ENCODE data around the gene SNX9.

The SNX9 gene

GRCh38 chr6:157943964-157944283, 120.9 kb downstream of the SNX9 start:
- no peak overlapping the region for H3K4me3 ChIP-seq (ENCODE audit: low read depth, low read length)
- no peaks in the 10 kb centered on the region for H3K4me1 ChIP-seq (ENCODE audit: control insufficient read depth, insufficient read depth, low read length)
- TF ChIP-seq PATZ1 (tag by site-specific recombination; IDR thresholded peaks at IDR 0.05): no peak
- no peak for TF ChIP-seq ZSCAN18 (tag by site-specific recombination; IDR thresholded peaks at IDR 0.05)
- no peak for TF ChIP-seq ZNF335 (tag by site-specific recombination; conservative IDR thresholded peaks at IDR 0.05)
- TF ChIP-seq ZNF830 (tag by site-specific recombination; IDR thresholded peaks at IDR 0.05; ENCODE audit: low read depth): no peak
- no peak for TF ChIP-seq KLF17 (tag by site-specific recombination; IDR thresholded peaks at IDR 0.05)
- no peak for TF ChIP-seq PRDM6 (tag by site-specific recombination; IDR thresholded peaks at IDR 0.05)
- no peak for TF ChIP-seq ZNF585B (tag by site-specific recombination; IDR thresholded peaks at IDR 0.05)
- no peak for TF ChIP-seq ZNF223 (tag by site-specific recombination; IDR thresholded peaks at IDR 0.05)
- TF ChIP-seq ZNF26 (tag by site-specific recombination; IDR thresholded peaks at IDR 0.05): no peak
- no peak for TF ChIP-seq KLF8 (tag by site-specific recombination; IDR thresholded peaks at IDR 0.05)
- TF ChIP-seq ZNF791 (tag by site-specific recombination; IDR thresholded peaks at IDR 0.05): no peak
- TF ChIP-seq OVOL3 (tag by site-specific recombination; IDR thresholded peaks at IDR 0.05): no peak
- TF ChIP-seq ZNF707 (tag by site-specific recombination; IDR thresholded peaks at IDR 0.05): no peak
- TF ChIP-seq ZNF623 (tag by site-specific recombination; IDR thresholded peaks at IDR 0.05): no peak
- H3K27ac ChIP-seq (ENCODE audit: extremely low read depth, low read depth, low read length): no peak overlapping the region
- POLR2A ChIA-PET: no interaction called here
- CTCF ChIA-PET: no interaction called here
- H3K36me3 ChIP-seq (ENCODE audit: control insufficient read depth in 2 of 2, insufficient read depth in 1 of 2, low read length in 2 of 2): peaks cover 6 to 65% of the 10 kb centered on the region in 2 experiments; a peak in 2 of 3 replicates
- no peaks in the 10 kb centered on the region for H3K9me3 ChIP-seq (ENCODE audit: control insufficient read depth, insufficient read depth, low read depth, low read length)

- Histone ChIP-seq H3K27ac (ENCODE audit: extremely low read depth, low read depth, low read length) (no peak overlapping the region), H3K4me3 (ENCODE audit: low read depth, low read length) (no peak overlapping the region), H3K4me1 (ENCODE audit: control insufficient read depth, insufficient read depth, low read length) (no peaks in the 10 kb centered on the region), H3K36me3 (ENCODE audit: control insufficient read depth in 2 of 2, insufficient read depth in 1 of 2, low read length in 2 of 2) (peaks cover 6 to 51% of the 10 kb centered on the region in 2 experiments; a peak in 2 of 3 replicates), H3K9me3 (ENCODE audit: control insufficient read depth, insufficient read depth, low read depth, low read length) (no peaks in the 10 kb centered on the region)
- POLR2A ChIA-PET: no interaction called here
- CTCF ChIA-PET: interaction anchor here (1.5 kb wide), 1 partner anchor 9 kb away, joined by 4 read pairs; no protein-coding TSS in a partner anchor
- TF ChIP-seq ZNF692 (tag by site-specific recombination; IDR thresholded peaks at IDR 0.05): peak; percentile 42; the same call in 1 of the 2 replicates
- no peak for TF ChIP-seq ZNF146 (tag by site-specific recombination; IDR thresholded peaks at IDR 0.05)
- no peak for TF ChIP-seq ZNF324 (tag by site-specific recombination; IDR thresholded peaks at IDR 0.05)
- TF ChIP-seq ZEB2 (tag by site-specific recombination; IDR thresholded peaks at IDR 0.05): peak; percentile 35; the same call in 1 of the 2 replicates
- TF ChIP-seq ZNF768 (tag by site-specific recombination; IDR thresholded peaks at IDR 0.05): no peak
- TF ChIP-seq KLF10 (tag by site-specific recombination; IDR thresholded peaks at IDR 0.05): no peak
- TF ChIP-seq ZBTB48 (tag by site-specific recombination; IDR thresholded peaks at IDR 0.05): 0 out of 2 replicates have a peak, but pooled peaks have one; percentile 37
- peak; percentile 62 for TF ChIP-seq ZNF629 (tag by site-specific recombination; IDR thresholded peaks at IDR 0.05)
- TF ChIP-seq ZNF600 (tag by site-specific recombination; IDR thresholded peaks at IDR 0.05): 0 out of 2 replicates have a peak, but pooled peaks have one; percentile 18
- TF ChIP-seq ZXDB (tag by site-specific recombination; IDR thresholded peaks at IDR 0.05): 0 out of 2 replicates have a peak, but pooled peaks have one; percentile 19
- TF ChIP-seq ZNF654 (tag by site-specific recombination; IDR thresholded peaks at IDR 0.05; ENCODE audit: low read depth): 0 out of 2 replicates have a peak, but pooled peaks have one; percentile 3
- TF ChIP-seq ZBTB21 (tag by site-specific recombination; IDR thresholded peaks at IDR 0.05): peak; percentile 30; the same call in 1 of the 2 replicates
Measured at GRCh38 chr6:157944983-157945931, 122.2 kb downstream of the SNX9 start.

Measured in HEK293 (cell line).